K562 (cell line): ENCODE measurements around the gene OR51V1.

Source experiments
- ATF1 ChIP-seq, 2 experiments: fragments of 450-650 bp in 1 of 2; IDR thresholded peaks; 2 replicates each; pipeline ENCODE4 v1.6.1; 2016; ENCODE audit warnings: missing compliant biosample characterization in 1 of 2, missing genetic modification characterization in 1 of 2
- CAMTA2 ChIP-seq: fragments of 250-450 bp; sonication (Bioruptor Pico); conservative IDR thresholded peaks from 2 replicates; pipeline ENCODE4 v1.5.1; 2022
- CEBPG ChIP-seq, 3 experiments: fragments of 200-800 bp in 1 of 3; sonication (Bioruptor generic) in 1 of 3; sonication (generic) in 1 of 3; formaldehyde crosslinking in 1 of 3; IDR thresholded peaks in 2 of 3; conservative IDR thresholded peaks in 1 of 3; 2 replicates each; pipeline versions ENCODE4 v1.6.1 to v1.8.0; 2016 to 2022; ENCODE audit warnings: missing compliant biosample characterization in 2 of 3, missing genetic modification characterization in 2 of 3, mild to moderate bottlenecking in 1 of 3, missing genetic modification reagents in 1 of 3
- CTCF ChIP-seq, 3 experiments: IDR thresholded peaks in 2 of 3; conservative IDR thresholded peaks in 1 of 3; 2 replicates each; pipeline ENCODE4 v1.5.1; 2011 to 2012; ENCODE audit warnings: low read length in 3 of 3, mild to moderate bottlenecking in 3 of 3, control low read depth in 2 of 3, improper control_type of control experiment in 1 of 3, inconsistent platforms in 1 of 3, low read depth in 1 of 3, mixed read lengths in 1 of 3, moderate library complexity in 1 of 3; ENCODE audit not compliant: insufficient read depth in 2 of 3
- FOXK1 ChIP-seq: sonication (generic); formaldehyde crosslinking; IDR thresholded peaks from 2 replicates; pipeline ENCODE4 v1.8.0; 2022; ENCODE audit warnings: missing genetic modification reagents, mild to moderate bottlenecking, borderline replicate concordance
- NR3C1 ChIP-seq: sonication (generic); formaldehyde crosslinking; IDR thresholded peaks from 2 replicates; pipeline ENCODE4 v1.8.1; 2022; ENCODE audit warnings: missing genetic modification reagents
- PRPF4 ChIP-seq: fragments of 200-400 bp; formaldehyde crosslinking; IDR thresholded peaks from one replicate; pipeline ENCODE4 v1.6.1; 2017; ENCODE audit warnings: low read length, low read depth, mild to moderate bottlenecking; ENCODE audit not compliant: insufficient read depth, poor library complexity, severe bottlenecking
- SIRT6 ChIP-seq: IDR thresholded peaks from one replicate; pipeline ENCODE4 v1.6.1; 2012; ENCODE audit warnings: low read depth, mild to moderate bottlenecking, control low read depth, inconsistent platforms, low read length, moderate library complexity
- SMAD3 ChIP-seq: fragments of 450-650 bp; formaldehyde crosslinking; conservative IDR thresholded peaks from 2 replicates; pipeline ENCODE4 v1.4.0; 2020; ENCODE audit warnings: mild to moderate bottlenecking
- SP2 ChIP-seq: IDR thresholded peaks from 2 replicates; pipeline ENCODE4 v1.6.1; 2011; ENCODE audit warnings: mild to moderate bottlenecking, low read depth, low read length, moderate library complexity; ENCODE audit not compliant: poor library complexity, severe bottlenecking; ENCODE audit errors: extremely low read depth
- TBL1XR1 ChIP-seq, 2 experiments: IDR thresholded peaks; 2 replicates each; pipeline ENCODE4 v1.6.1; 2012; ENCODE audit warnings: improper control_type of control experiment in 2 of 2, low read length in 2 of 2, mild to moderate bottlenecking in 1 of 2

GRCh38 chr11:5242933-5243815 lies 42.7 kb upstream of the OR51V1 start:
- TF ChIP-seq SMAD3 (CRISPR knock-in tag) (no peak), TBL1XR1 (IDR thresholded peaks at IDR 0.05; ENCODE audit: low read length in 2 of 2) (no peak), SP2 (no peak), CEBPG (CRISPR knock-in tag; IDR thresholded peaks at IDR 0.05) (no peak), CEBPG (tag; conservative IDR thresholded peaks at IDR 0.05 in 1 of 2, IDR thresholded peaks at IDR 0.05 in 1 of 2) (no peak), CAMTA2 (CRISPR knock-in tag) (no peak), CTCF (IDR thresholded peaks at IDR 0.05 in 2 of 3, conservative IDR thresholded peaks at IDR 0.05 in 1 of 3; ENCODE audit: insufficient read depth in 2 of 3, low read depth in 1 of 3, low read length in 3 of 3) (no peak), SIRT6 (peak; percentile 93), PRPF4 (no peak), FOXK1 (CRISPR knock-in tag) (no peak; the same call in 1 of the 2 replicates), ATF1 (CRISPR knock-in tag; IDR thresholded peaks at IDR 0.05) (no peak), ATF1 (tag; IDR thresholded peaks at IDR 0.05) (no peak), NR3C1 (CRISPR knock-in tag) (no peak)
